ENCODE data around the gene COX10.
"Not testable (repeated sequence)": the region's sequence is repeated elsewhere in the genome, so short reads cannot be mapped to it uniquely, and the experiment has no call there.

Gene COX10

GRCh38 chr17:14182084-14182483 lies 112.8 kb downstream of the COX10 start:
- POLR2A ChIA-PET: interaction anchor here (0.6 kb wide), 1 partner anchor 749 kb away, joined by 3 read pairs; no protein-coding TSS in a partner anchor
- DNase-seq; H3K4me1 ChIP-seq (ENCODE audit: control extremely low read depth in 1 of 4, control insufficient read depth in 4 of 4, insufficient read depth in 4 of 4, low read length in 3 of 4); H3K4me3 ChIP-seq (ENCODE audit: control insufficient read depth in 1 of 7, extremely low read depth in 1 of 7, insufficient read depth in 4 of 7, low read depth in 2 of 7, low read length in 6 of 7); H3K27ac ChIP-seq (ENCODE audit: insufficient read depth in 1 of 2, low read depth in 1 of 2, low read length in 2 of 2, poor library complexity in 1 of 2, severe bottlenecking in 2 of 2); H3K36me3 ChIP-seq (ENCODE audit: control insufficient read depth in 4 of 4, insufficient read depth in 4 of 4, low read length in 3 of 4); CTCF ChIA-PET; H3K9me3 ChIP-seq (ENCODE audit: control extremely low read depth in 1 of 5, control insufficient read depth in 4 of 5, insufficient read depth in 2 of 5, low read depth in 1 of 5, low read length in 4 of 5); H3K27me3 ChIP-seq (replicated peaks in 2 of 5; ENCODE audit: control insufficient read depth in 4 of 5, insufficient read depth in 5 of 5, low read length in 4 of 5): not testable (repeated sequence)
- WGBS (ENCODE audit: insufficient coverage): no CpG with 5 or more reads among the region's 6 CpGs

- H3K27me3 ChIP-seq (replicated peaks in 2 of 5; ENCODE audit: control insufficient read depth in 4 of 5, insufficient read depth in 5 of 5, low read length in 4 of 5); POLR2A ChIA-PET; H3K36me3 ChIP-seq (ENCODE audit: control insufficient read depth in 4 of 4, insufficient read depth in 4 of 4, low read length in 3 of 4); H3K4me3 ChIP-seq (ENCODE audit: control insufficient read depth in 1 of 7, extremely low read depth in 1 of 7, insufficient read depth in 4 of 7, low read depth in 2 of 7, low read length in 6 of 7); DNase-seq; CTCF ChIA-PET; H3K4me1 ChIP-seq (ENCODE audit: control extremely low read depth in 1 of 4, control insufficient read depth in 4 of 4, insufficient read depth in 4 of 4, low read length in 3 of 4); H3K9me3 ChIP-seq (ENCODE audit: control extremely low read depth in 1 of 5, control insufficient read depth in 4 of 5, insufficient read depth in 2 of 5, low read depth in 1 of 5, low read length in 4 of 5); H3K27ac ChIP-seq (ENCODE audit: insufficient read depth in 1 of 2, low read depth in 1 of 2, low read length in 2 of 2, poor library complexity in 1 of 2, severe bottlenecking in 2 of 2): not testable (repeated sequence)
- WGBS (ENCODE audit: insufficient coverage): no CpG with 5 or more reads among the region's 5 CpGs
These were observed 115.2 kb downstream of the COX10 start for GRCh38 chr17:14184536-14184935.

- H3K36me3 ChIP-seq (ENCODE audit: control insufficient read depth in 4 of 4, insufficient read depth in 4 of 4, low read length in 3 of 4); H3K4me3 ChIP-seq (ENCODE audit: control insufficient read depth in 1 of 7, extremely low read depth in 1 of 7, insufficient read depth in 4 of 7, low read depth in 2 of 7, low read length in 6 of 7); H3K27me3 ChIP-seq (replicated peaks in 2 of 5; ENCODE audit: control insufficient read depth in 4 of 5, insufficient read depth in 5 of 5, low read length in 4 of 5); H3K27ac ChIP-seq (ENCODE audit: insufficient read depth in 1 of 2, low read depth in 1 of 2, low read length in 2 of 2, poor library complexity in 1 of 2, severe bottlenecking in 2 of 2); H3K4me1 ChIP-seq (ENCODE audit: control extremely low read depth in 1 of 4, control insufficient read depth in 4 of 4, insufficient read depth in 4 of 4, low read length in 3 of 4); CTCF ChIA-PET; H3K9me3 ChIP-seq (ENCODE audit: control extremely low read depth in 1 of 5, control insufficient read depth in 4 of 5, insufficient read depth in 2 of 5, low read depth in 1 of 5, low read length in 4 of 5); POLR2A ChIA-PET; DNase-seq: not testable (repeated sequence)
- WGBS (ENCODE audit: insufficient coverage): no CpG with 5 or more reads among the region's 4 CpGs
These were observed 117.1 kb downstream of the COX10 start for GRCh38 chr17:14186443-14186842.

DNA sequence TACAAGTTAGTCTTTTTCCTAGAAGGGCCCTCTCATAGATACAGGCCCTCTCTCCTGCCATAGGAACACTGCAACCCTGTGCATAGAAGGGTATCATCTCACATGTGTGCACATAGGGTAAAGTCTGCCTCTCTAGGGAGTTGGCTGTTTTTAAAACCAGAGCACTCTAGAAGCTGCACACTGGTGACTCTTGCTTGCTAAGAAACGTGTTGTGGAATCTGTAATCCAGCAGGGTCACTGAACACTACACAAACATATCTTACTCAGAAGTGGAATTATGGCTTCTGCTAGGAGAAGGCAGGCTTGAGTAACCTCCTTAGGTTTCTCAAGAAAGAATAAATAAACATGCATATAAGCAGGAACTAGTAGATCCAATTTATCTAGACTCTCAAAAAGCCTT lies 121.5 kb downstream of the COX10 start:
- H3K27me3 ChIP-seq (replicated peaks in 2 of 5; ENCODE audit: control insufficient read depth in 4 of 5, insufficient read depth in 5 of 5, low read length in 4 of 5); CTCF ChIA-PET; H3K27ac ChIP-seq (ENCODE audit: insufficient read depth in 1 of 2, low read depth in 1 of 2, low read length in 2 of 2, poor library complexity in 1 of 2, severe bottlenecking in 2 of 2); DNase-seq; H3K4me3 ChIP-seq (ENCODE audit: control insufficient read depth in 1 of 7, extremely low read depth in 1 of 7, insufficient read depth in 4 of 7, low read depth in 2 of 7, low read length in 6 of 7); H3K9me3 ChIP-seq (ENCODE audit: control extremely low read depth in 1 of 5, control insufficient read depth in 4 of 5, insufficient read depth in 2 of 5, low read depth in 1 of 5, low read length in 4 of 5); POLR2A ChIA-PET; H3K36me3 ChIP-seq (ENCODE audit: control insufficient read depth in 4 of 4, insufficient read depth in 4 of 4, low read length in 3 of 4): not testable (repeated sequence)
- peaks cover 0 to 19% (median 10%) of the 10 kb centered on the region in 4 experiments for H3K4me1 ChIP-seq (ENCODE audit: control extremely low read depth in 1 of 4, control insufficient read depth in 4 of 4, insufficient read depth in 4 of 4, low read length in 3 of 4)
- WGBS (ENCODE audit: insufficient coverage): no CpG with 5 or more reads among the region's 1 CpG

DNA sequence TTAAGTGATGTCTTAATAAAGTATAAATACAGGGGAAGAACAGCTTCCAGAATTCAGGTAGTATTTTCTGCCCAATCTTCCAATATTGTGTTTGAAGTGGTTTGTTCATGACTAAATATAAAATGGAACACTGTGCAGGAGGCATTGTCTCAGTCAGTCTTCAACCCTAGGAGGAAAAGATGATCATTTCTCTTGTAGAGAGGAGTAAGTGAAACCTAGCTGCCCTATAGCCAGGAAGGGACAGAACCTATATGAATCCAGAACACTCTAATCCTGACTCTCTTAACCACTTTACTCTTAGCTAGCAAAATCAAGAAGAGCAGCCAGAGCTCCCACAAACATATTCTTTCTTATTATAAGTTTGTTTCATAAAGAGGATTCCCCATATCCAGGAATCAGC lies 122.2 kb downstream of the COX10 start:
- POLR2A ChIA-PET; H3K27me3 ChIP-seq (replicated peaks in 2 of 5; ENCODE audit: control insufficient read depth in 4 of 5, insufficient read depth in 5 of 5, low read length in 4 of 5); H3K4me3 ChIP-seq (ENCODE audit: control insufficient read depth in 1 of 7, extremely low read depth in 1 of 7, insufficient read depth in 4 of 7, low read depth in 2 of 7, low read length in 6 of 7); DNase-seq; CTCF ChIA-PET; H3K9me3 ChIP-seq (ENCODE audit: control extremely low read depth in 1 of 5, control insufficient read depth in 4 of 5, insufficient read depth in 2 of 5, low read depth in 1 of 5, low read length in 4 of 5); H3K36me3 ChIP-seq (ENCODE audit: control insufficient read depth in 4 of 4, insufficient read depth in 4 of 4, low read length in 3 of 4); H3K27ac ChIP-seq (ENCODE audit: insufficient read depth in 1 of 2, low read depth in 1 of 2, low read length in 2 of 2, poor library complexity in 1 of 2, severe bottlenecking in 2 of 2): not testable (repeated sequence)
- H3K4me1 ChIP-seq (ENCODE audit: control extremely low read depth in 1 of 4, control insufficient read depth in 4 of 4, insufficient read depth in 4 of 4, low read length in 3 of 4): peaks cover under 1 to 24% (median 10%) of the 10 kb centered on the region in 4 experiments

- H3K36me3 ChIP-seq (ENCODE audit: control insufficient read depth in 4 of 4, insufficient read depth in 4 of 4, low read length in 3 of 4); POLR2A ChIA-PET; CTCF ChIA-PET; H3K27me3 ChIP-seq (replicated peaks in 2 of 5; ENCODE audit: control insufficient read depth in 4 of 5, insufficient read depth in 5 of 5, low read length in 4 of 5); DNase-seq; H3K27ac ChIP-seq (ENCODE audit: insufficient read depth in 1 of 2, low read depth in 1 of 2, low read length in 2 of 2, poor library complexity in 1 of 2, severe bottlenecking in 2 of 2); H3K4me3 ChIP-seq (ENCODE audit: control insufficient read depth in 1 of 7, extremely low read depth in 1 of 7, insufficient read depth in 4 of 7, low read depth in 2 of 7, low read length in 6 of 7); H3K9me3 ChIP-seq (ENCODE audit: control extremely low read depth in 1 of 5, control insufficient read depth in 4 of 5, insufficient read depth in 2 of 5, low read depth in 1 of 5, low read length in 4 of 5): not testable (repeated sequence)
- H3K4me1 ChIP-seq (ENCODE audit: control extremely low read depth in 1 of 4, control insufficient read depth in 4 of 4, insufficient read depth in 4 of 4, low read length in 3 of 4): peaks cover 3 to 24% (median 10%) of the 10 kb centered on the region in 4 experiments
- 98% methylated on average over 6 of the region's 11 CpGs for WGBS (ENCODE audit: insufficient coverage)
These were observed 122.7 kb downstream of the COX10 start for GRCh38 chr17:14192039-14192438.

DNA sequence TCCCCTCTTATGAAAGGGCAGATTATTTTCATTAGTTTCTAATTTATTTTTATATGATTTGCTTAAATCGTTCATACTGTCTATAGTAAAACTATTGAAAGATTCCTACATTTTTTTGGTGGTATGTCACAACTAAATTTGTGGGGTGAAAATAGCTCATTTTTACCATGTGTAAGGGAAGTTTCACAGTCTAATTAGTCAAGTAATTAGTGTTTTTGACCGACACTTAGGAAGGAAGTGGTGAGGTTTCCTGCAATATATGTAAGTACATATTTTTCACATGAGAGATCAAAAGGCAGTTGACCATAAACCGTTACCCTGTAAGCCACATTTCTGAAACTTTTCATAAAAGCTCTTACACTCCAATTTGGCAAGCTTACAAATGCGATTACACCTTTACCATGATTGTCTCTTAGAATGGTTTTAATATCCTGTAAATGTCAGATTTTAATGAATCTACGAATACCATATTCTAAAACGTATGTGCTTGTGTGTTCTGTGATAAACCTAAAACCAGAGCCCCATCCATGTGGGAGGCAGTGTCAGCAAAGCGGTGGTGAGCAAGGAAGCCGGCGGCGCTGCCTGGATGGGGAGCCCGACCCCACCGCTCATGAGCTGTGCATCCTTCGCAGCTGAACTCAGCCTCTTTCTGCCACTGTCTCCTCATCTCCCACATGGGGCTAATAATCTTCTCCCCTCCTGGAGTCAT lies 123.5 kb downstream of the COX10 start:
- H3K27me3 ChIP-seq (replicated peaks in 2 of 5; ENCODE audit: control insufficient read depth in 4 of 5, insufficient read depth in 5 of 5, low read length in 4 of 5); CTCF ChIA-PET: not testable (repeated sequence)
- WGBS (ENCODE audit: insufficient coverage): no CpG with 5 or more reads among the region's 13 CpGs

More for the DNA sequence above, 123.5 kb downstream of the COX10 start:
- DNase-seq; H3K27ac ChIP-seq (ENCODE audit: insufficient read depth in 1 of 2, low read depth in 1 of 2, low read length in 2 of 2, poor library complexity in 1 of 2, severe bottlenecking in 2 of 2); H3K9me3 ChIP-seq (ENCODE audit: control extremely low read depth in 1 of 5, control insufficient read depth in 4 of 5, insufficient read depth in 2 of 5, low read depth in 1 of 5, low read length in 4 of 5); H3K36me3 ChIP-seq (ENCODE audit: control insufficient read depth in 4 of 4, insufficient read depth in 4 of 4, low read length in 3 of 4); POLR2A ChIA-PET: not testable (repeated sequence)
- Histone ChIP-seq H3K4me1 (ENCODE audit: control extremely low read depth in 1 of 4, control insufficient read depth in 4 of 4, insufficient read depth in 4 of 4, low read length in 3 of 4) (peaks cover 3 to 24% (median 10%) of the 10 kb centered on the region in 4 experiments), H3K4me3 (ENCODE audit: control insufficient read depth in 1 of 7, extremely low read depth in 1 of 7, insufficient read depth in 4 of 7, low read depth in 2 of 7, low read length in 6 of 7) (peak overlapping the region in 1 of 7 experiments; percentile 30)

Measured in common myeloid progenitor, CD34-positive (primary cell).